GM23248 (cell line): ENCODE data around the gene SLC7A10. TPM values are rescaled to one million over a fixed set of nuclear protein-coding genes. Genes with fewer than 3 reads are reported as not detected.

ENCODE experiments used
- DNase-seq: peaks from one replicate; pipeline ENCODE4 v3.0.0-alpha.2; 2015
- H2AFZ ChIP-seq: fragments of 200-600 bp; sonication (generic); 2 replicates; pipeline ENCODE4 v1.6.1; 2016; ENCODE audit warnings: antibody characterized with exemption
- H3F3A ChIP-seq: fragments of 200-600 bp; sonication (generic); 2 replicates; pipeline ENCODE4 v1.6.1; 2016; ENCODE audit warnings: mild to moderate bottlenecking, antibody characterized with exemption, mixed run types; ENCODE audit not compliant: insufficient read depth
- H3K27ac ChIP-seq: fragments of 200-600 bp; sonication (generic); 2 replicates; pipeline ENCODE4 v1.5.1; 2016; ENCODE audit warnings: mild to moderate bottlenecking
- H3K27me3 ChIP-seq: fragments of 200-600 bp; sonication (generic); replicated peaks from 2 replicates; pipeline ENCODE4 v1.6.1; 2016; ENCODE audit warnings: mild to moderate bottlenecking; ENCODE audit not compliant: insufficient read depth
- H3K36me3 ChIP-seq: fragments of 200-600 bp; sonication (generic); 2 replicates; pipeline ENCODE4 v1.6.1; 2016; ENCODE audit warnings: low read depth, mild to moderate bottlenecking
- H3K4me1 ChIP-seq: fragments of 200-600 bp; sonication (generic); 2 replicates; pipeline ENCODE4 v1.6.1; 2016; ENCODE audit warnings: mild to moderate bottlenecking; ENCODE audit not compliant: insufficient read depth
- H3K4me2 ChIP-seq: fragments of 200-600 bp; sonication (generic); one replicate; pipeline ENCODE4 v1.6.1; 2016; ENCODE audit warnings: mild to moderate bottlenecking; ENCODE audit not compliant: unreplicated experiment
- H3K4me3 ChIP-seq: fragments of 200-600 bp; sonication (generic); 2 replicates; pipeline ENCODE4 v1.5.1; 2016; ENCODE audit warnings: mild to moderate bottlenecking
- H3K79me2 ChIP-seq: fragments of 200-600 bp; sonication (generic); 2 replicates; pipeline ENCODE4 v1.6.1; 2016; ENCODE audit warnings: mild to moderate bottlenecking; ENCODE audit not compliant: insufficient read depth
- H3K9ac ChIP-seq: fragments of 200-600 bp; sonication (generic); 2 replicates; pipeline ENCODE4 v1.6.1; 2016; ENCODE audit warnings: mild to moderate bottlenecking
- H3K9me2 ChIP-seq: fragments of 200-600 bp; sonication (generic); 2 replicates; pipeline ENCODE4 v1.6.1; 2016; ENCODE audit warnings: mixed run types, mild to moderate bottlenecking, moderate library complexity; ENCODE audit not compliant: insufficient read depth
- H3K9me3 ChIP-seq: fragments of 200-600 bp; sonication (generic); one replicate; pipeline ENCODE4 v1.6.1; 2017; ENCODE audit warnings: low read depth
- H4K20me1 ChIP-seq: fragments of 200-600 bp; sonication (generic); 2 replicates; pipeline ENCODE4 v1.6.0; 2016; ENCODE audit not compliant: insufficient read depth
- EZH2 ChIP-seq: fragments of 200-600 bp; sonication (generic); IDR thresholded peaks from 2 replicates; pipeline ENCODE4 v1.6.1; 2018; ENCODE audit warnings: antibody characterized with exemption, mild to moderate bottlenecking; ENCODE audit not compliant: insufficient read depth, poor library complexity, severe bottlenecking
- EZH2phosphoT487 ChIP-seq: fragments of 200-600 bp; sonication (generic); IDR thresholded peaks from 2 replicates; pipeline ENCODE4 v1.6.1; 2018; ENCODE audit warnings: antibody characterized with exemption, moderate library complexity, mild to moderate bottlenecking, low read depth; ENCODE audit not compliant: insufficient read depth
- WGBS, 2 experiments: methylation state at CpG; one replicate each; pipeline ENCODE4 v1.1.6; 2015 to 2017; ENCODE audit warnings: low lambda C conversion rate in 2 of 2, low coverage in 1 of 2; ENCODE audit errors: missing lambda C conversion rate in 2 of 2; 5-methylcytosine and 5-hydroxymethylcytosine counted together
- in situ Hi-C: fragments of 300-500 bp; cut with MboI; formaldehyde crosslinking; loops from 2 replicates; pipeline ENCODE4 v1.15.0; 2020
- polyA plus RNA-seq: library from polyadenylated mRNA; unstranded; fragments of >200 nt; fragmentation: Nextera tagmentation; extraction: Ambion mirVana; gene quantifications from 2 replicates; pipeline ENCODE4 v1.2.1, GENCODE V29; 2016
- total RNA-seq: library from RNA; depleted of rRNA; stranded (reverse); fragments of >200 nt; shearing (Covaris generic); gene quantifications from 2 replicates; pipeline ENCODE4 v1.2.3, GENCODE V29; 2014

The SLC7A10 gene
- total and polyA plus RNA-seq, 2 experiments from 2014 or later, result not detected

GRCh38 chr19:33235269-33235995 is 9.8 kb upstream of the SLC7A10 start:
- WGBS, 2 experiments, result 41 to 52% methylated on average over 23 to 29 of the region's 30 CpGs
- peak; percentile 77 for DNase-seq
- no peak for TF ChIP-seq EZH2
- no peak for TF ChIP-seq EZH2phosphoT487
- H3K27me3 ChIP-seq, result peaks cover under 1% of the 10 kb centered on the region; the same call in 1 of the 2 replicates
- no peaks in the 10 kb centered on the region for H3K9me2 ChIP-seq
- H3K9me3 ChIP-seq, result no peaks in the 10 kb centered on the region
- no peak overlapping the region for H3K4me2 ChIP-seq
- H2AFZ ChIP-seq, result no peak overlapping the region
- H3K4me1 ChIP-seq, result no peaks in the 10 kb centered on the region
- H3K79me2 ChIP-seq, result no peaks in the 10 kb centered on the region
- H3K27ac ChIP-seq, result no peak overlapping the region
- peaks cover 9% of the 10 kb centered on the region; the same call in 1 of the 2 replicates for H3F3A ChIP-seq
- H3K36me3 ChIP-seq, result no peaks in the 10 kb centered on the region
- H3K4me3 ChIP-seq, result no peak overlapping the region
- H4K20me1 ChIP-seq, result no peaks in the 10 kb centered on the region
- H3K9ac ChIP-seq, result no peak overlapping the region
- in situ Hi-C loops, result loop anchor here (5.0 to 10.0 kb wide), 2 partner anchors 172 to 529 kb away; no protein-coding TSS in a partner anchor

GRCh38 chr19:33234736-33235135 is 9.1 kb upstream of the SLC7A10 start:
- WGBS, 2 experiments, result 25 to 26% methylated on average over 7 to 9 of the region's 9 CpGs
- H3K27ac ChIP-seq, result no peak overlapping the region
- no peak for TF ChIP-seq EZH2

GRCh38 chr19:33234092-33234491 is 8.4 kb upstream of the SLC7A10 start:
- TF ChIP-seq EZH2, result no peak
- TF ChIP-seq EZH2phosphoT487, result no peak
- Histone ChIP-seq H3K27me3 (peaks cover 6% of the 10 kb centered on the region; the same call in 1 of the 2 replicates), H3K4me1 (no peaks in the 10 kb centered on the region), H4K20me1 (no peaks in the 10 kb centered on the region), H3K4me3 (no peak overlapping the region), H3K4me2 (no peak overlapping the region), H3K79me2 (no peaks in the 10 kb centered on the region), H3K36me3 (no peaks in the 10 kb centered on the region), H3K9ac (no peak overlapping the region), H3K27ac (no peak overlapping the region), H3K9me3 (no peaks in the 10 kb centered on the region), H3K9me2 (no peaks in the 10 kb centered on the region), H2AFZ (no peak overlapping the region), H3F3A (peaks cover 9% of the 10 kb centered on the region; the same call in 1 of the 2 replicates)
- in situ Hi-C loops, result loop anchor here (10.0 kb wide), 1 partner anchor 531 kb away; no protein-coding TSS in a partner anchor
- no peak for DNase-seq
- 53% methylated on average over 4 to 8 of the region's 8 CpGs for WGBS, 2 experiments

More at GRCh38 chr19:33234736-33235135, 9.1 kb upstream of the SLC7A10 start:
- Histone ChIP-seq H3F3A (peaks cover 9% of the 10 kb centered on the region; the same call in 1 of the 2 replicates), H4K20me1 (no peaks in the 10 kb centered on the region), H3K9ac (no peak overlapping the region), H3K4me3 (no peak overlapping the region), H3K27me3 (peaks cover 6% of the 10 kb centered on the region; the same call in 1 of the 2 replicates), H3K9me3 (no peaks in the 10 kb centered on the region), H3K9me2 (no peaks in the 10 kb centered on the region), H3K4me2 (no peak overlapping the region), H3K79me2 (no peaks in the 10 kb centered on the region), H3K36me3 (no peaks in the 10 kb centered on the region), H3K4me1 (no peaks in the 10 kb centered on the region), H2AFZ (no peak overlapping the region)
- in situ Hi-C loops, result loop anchor here (5.0 to 10.0 kb wide), 2 partner anchors 173 to 530 kb away; no protein-coding TSS in a partner anchor
- no peak for DNase-seq

- peaks cover 9% of the 10 kb centered on the region; the same call in 1 of the 2 replicates for H3F3A ChIP-seq
- H3K4me1 ChIP-seq, result no peaks in the 10 kb centered on the region
- H3K9me3 ChIP-seq, result no peaks in the 10 kb centered on the region
- TF ChIP-seq EZH2phosphoT487 (no peak), EZH2 (no peak)
- H3K36me3 ChIP-seq, result no peaks in the 10 kb centered on the region
- H3K9me2 ChIP-seq, result no peaks in the 10 kb centered on the region
- H3K79me2 ChIP-seq, result no peaks in the 10 kb centered on the region
- H3K27me3 ChIP-seq, result peaks cover 14% of the 10 kb centered on the region; the same call in 1 of the 2 replicates
- no peak overlapping the region for H3K4me2 ChIP-seq
- no peaks in the 10 kb centered on the region for H4K20me1 ChIP-seq
- H3K4me3 ChIP-seq, result no peak overlapping the region
- no peak for DNase-seq
- in situ Hi-C loops, result loop anchor here (10.0 kb wide), 1 partner anchor 532 kb away; no protein-coding TSS in a partner anchor
- no peak overlapping the region for H2AFZ ChIP-seq
- no peak overlapping the region for H3K27ac ChIP-seq
- WGBS, 2 experiments, result 86 to 93% methylated on average over 9 of the region's 9 CpGs
- no peak overlapping the region for H3K9ac ChIP-seq
Measured at GRCh38 chr19:33233056-33233873, 7.6 kb upstream of the SLC7A10 start.
